SU-DHL-6 (cell line): ENCODE results near the gene RNF212.

Experiments used
- H2AFZ ChIP-seq: fragments of 200-600 bp; sonication (generic); 2 replicates; pipeline ENCODE4 v1.6.1; 2014; ENCODE audit warnings: low read depth, mild to moderate bottlenecking, moderate library complexity, mixed read lengths, antibody characterized with exemption, low read length; ENCODE audit not compliant: severe bottlenecking
- H3F3A ChIP-seq: fragments of 200-600 bp; shearing (Covaris generic); 2 replicates; pipeline ENCODE4 v1.6.0; 2016; ENCODE audit warnings: antibody characterized with exemption, mild to moderate bottlenecking; ENCODE audit not compliant: insufficient read depth
- H3K27ac ChIP-seq: fragments of 200-600 bp; sonication (generic); 2 replicates; pipeline ENCODE4 v1.5.1; 2016; ENCODE audit warnings: low read depth, mild to moderate bottlenecking, low read length, moderate library complexity, mixed read lengths
- H3K27me3 ChIP-seq: fragments of 200-600 bp; sonication (generic), shearing (Covaris generic); 2 replicates; pipeline ENCODE4 v1.6.0; 2014; ENCODE audit warnings: mild to moderate bottlenecking, low read length
- H3K36me3 ChIP-seq: fragments of 200-600 bp; sonication (generic); 2 replicates; pipeline ENCODE4 v1.6.1; 2014; ENCODE audit warnings: mild to moderate bottlenecking, low read length, mixed read lengths
- H3K4me2 ChIP-seq: fragments of 300-600, 200-600 bp; shearing (Covaris generic), sonication (generic); 2 replicates; pipeline ENCODE4 v1.6.0; 2014; ENCODE audit warnings: low read length, low read depth, mild to moderate bottlenecking; ENCODE audit not compliant: poor library complexity, severe bottlenecking
- H3K4me3 ChIP-seq: fragments of 200-600 bp; sonication (generic); 2 replicates; pipeline ENCODE4 v1.5.1; 2014; ENCODE audit warnings: antibody characterized with exemption, low read length, mild to moderate bottlenecking, mixed read lengths; ENCODE audit not compliant: insufficient read depth, poor library complexity, severe bottlenecking
- H3K79me2 ChIP-seq: fragments of 200-600 bp; sonication (generic); 2 replicates; pipeline ENCODE4 v1.6.1; 2014; ENCODE audit warnings: mild to moderate bottlenecking, low read length, moderate library complexity; ENCODE audit not compliant: insufficient read depth
- H3K9ac ChIP-seq: fragments of 200-600 bp; sonication (generic); 2 replicates; pipeline ENCODE4 v1.7.0; 2014; ENCODE audit warnings: mild to moderate bottlenecking, low read length
- H3K9me2 ChIP-seq: fragments of 200-600 bp; sonication (generic); replicated peaks from 2 replicates; pipeline ENCODE4 v1.6.1; 2014; ENCODE audit warnings: low read length; ENCODE audit not compliant: insufficient read depth
- H3K9me3 ChIP-seq: fragments of 200-600 bp; sonication (generic); 2 replicates; pipeline ENCODE4 v1.6.1; 2014; ENCODE audit warnings: low read length, mixed read lengths; ENCODE audit not compliant: insufficient read depth
- H4K20me1 ChIP-seq: fragments of 200-600 bp; sonication (generic); 2 replicates; pipeline ENCODE4 v1.6.1; 2014; ENCODE audit warnings: low read depth, mild to moderate bottlenecking, antibody characterized with exemption, low read length, moderate library complexity, mixed read lengths
- EZH2phosphoT487 ChIP-seq: fragments of 200-600 bp; sonication (generic), shearing (Covaris generic); conservative IDR thresholded peaks from 2 replicates; pipeline ENCODE4 v1.6.1; 2018; ENCODE audit warnings: mild to moderate bottlenecking, antibody characterized with exemption, low read length, moderate library complexity, mixed read lengths
- TF ChIP-seq, protein P1 (sequence below): fragments of 200-600 bp; sonication (generic); IDR thresholded peaks from one replicate; pipeline ENCODE4 v1.5.1; 2017; ENCODE audit warnings: antibody characterized with exemption, mild to moderate bottlenecking, low read length, moderate library complexity; ENCODE audit not compliant: insufficient read depth, poor library complexity, severe bottlenecking

Gene RNF212

DNA sequence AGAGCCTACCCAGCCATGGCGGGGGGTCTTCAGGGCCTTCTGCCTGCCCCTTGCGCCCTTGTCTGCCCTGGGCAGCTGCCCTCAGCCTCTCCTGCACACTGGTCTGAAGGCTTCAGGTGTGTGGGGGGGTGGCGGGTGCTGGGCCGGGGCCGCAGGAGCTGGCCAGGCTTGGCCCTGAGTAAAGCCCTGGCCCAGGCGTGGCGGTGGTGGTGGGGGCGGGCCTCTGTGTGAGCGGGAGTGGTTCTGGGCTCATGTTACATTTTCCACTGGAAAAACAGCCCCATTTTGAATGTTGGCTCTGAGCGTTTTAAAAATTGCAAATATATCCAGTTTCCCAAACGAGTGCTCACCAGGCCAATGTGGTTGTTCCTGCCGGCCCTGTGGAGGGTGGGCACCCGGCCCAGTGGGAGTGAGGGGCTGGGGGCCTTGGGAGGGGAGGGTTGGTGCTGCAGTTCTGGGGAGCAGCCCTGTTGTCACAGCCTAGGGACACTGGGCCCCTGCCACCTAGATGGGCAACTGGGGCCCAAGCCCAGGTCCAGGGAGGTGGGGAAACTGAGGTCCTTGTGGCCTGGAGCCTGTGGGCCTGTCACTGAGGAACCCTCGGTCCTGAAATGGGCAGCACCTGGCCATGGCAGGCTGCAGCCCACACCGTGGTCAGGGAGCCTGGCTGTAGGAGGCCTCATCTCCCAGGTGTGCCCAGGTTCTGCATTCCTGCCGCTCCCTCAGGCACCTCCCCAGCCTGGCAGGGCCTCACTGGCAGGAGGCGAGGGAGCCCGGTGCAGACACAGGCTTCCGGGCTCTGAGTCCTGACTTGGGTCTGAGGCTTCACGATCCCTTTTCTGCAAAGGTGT lies 73.6 kb downstream of the RNF212 start:
- Histone ChIP-seq H3K4me2 (no peak overlapping the region), H4K20me1 (no peaks in the 10 kb centered on the region), H3K9ac (no peak overlapping the region), H3K27ac (no peak overlapping the region), H3K9me2 (no peaks in the 10 kb centered on the region), H3K36me3 (no peaks in the 10 kb centered on the region), H3K9me3 (no peaks in the 10 kb centered on the region), H2AFZ (no peak overlapping the region), H3K27me3 (no peaks in the 10 kb centered on the region), H3F3A (no peaks in the 10 kb centered on the region), H3K79me2 (no peaks in the 10 kb centered on the region), H3K4me3 (no peak overlapping the region)
- TF ChIP-seq, protein P1, sequence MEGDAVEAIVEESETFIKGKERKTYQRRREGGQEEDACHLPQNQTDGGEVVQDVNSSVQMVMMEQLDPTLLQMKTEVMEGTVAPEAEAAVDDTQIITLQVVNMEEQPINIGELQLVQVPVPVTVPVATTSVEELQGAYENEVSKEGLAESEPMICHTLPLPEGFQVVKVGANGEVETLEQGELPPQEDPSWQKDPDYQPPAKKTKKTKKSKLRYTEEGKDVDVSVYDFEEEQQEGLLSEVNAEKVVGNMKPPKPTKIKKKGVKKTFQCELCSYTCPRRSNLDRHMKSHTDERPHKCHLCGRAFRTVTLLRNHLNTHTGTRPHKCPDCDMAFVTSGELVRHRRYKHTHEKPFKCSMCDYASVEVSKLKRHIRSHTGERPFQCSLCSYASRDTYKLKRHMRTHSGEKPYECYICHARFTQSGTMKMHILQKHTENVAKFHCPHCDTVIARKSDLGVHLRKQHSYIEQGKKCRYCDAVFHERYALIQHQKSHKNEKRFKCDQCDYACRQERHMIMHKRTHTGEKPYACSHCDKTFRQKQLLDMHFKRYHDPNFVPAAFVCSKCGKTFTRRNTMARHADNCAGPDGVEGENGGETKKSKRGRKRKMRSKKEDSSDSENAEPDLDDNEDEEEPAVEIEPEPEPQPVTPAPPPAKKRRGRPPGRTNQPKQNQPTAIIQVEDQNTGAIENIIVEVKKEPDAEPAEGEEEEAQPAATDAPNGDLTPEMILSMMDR, result no peak
- no peak for TF ChIP-seq EZH2phosphoT487

DNA sequence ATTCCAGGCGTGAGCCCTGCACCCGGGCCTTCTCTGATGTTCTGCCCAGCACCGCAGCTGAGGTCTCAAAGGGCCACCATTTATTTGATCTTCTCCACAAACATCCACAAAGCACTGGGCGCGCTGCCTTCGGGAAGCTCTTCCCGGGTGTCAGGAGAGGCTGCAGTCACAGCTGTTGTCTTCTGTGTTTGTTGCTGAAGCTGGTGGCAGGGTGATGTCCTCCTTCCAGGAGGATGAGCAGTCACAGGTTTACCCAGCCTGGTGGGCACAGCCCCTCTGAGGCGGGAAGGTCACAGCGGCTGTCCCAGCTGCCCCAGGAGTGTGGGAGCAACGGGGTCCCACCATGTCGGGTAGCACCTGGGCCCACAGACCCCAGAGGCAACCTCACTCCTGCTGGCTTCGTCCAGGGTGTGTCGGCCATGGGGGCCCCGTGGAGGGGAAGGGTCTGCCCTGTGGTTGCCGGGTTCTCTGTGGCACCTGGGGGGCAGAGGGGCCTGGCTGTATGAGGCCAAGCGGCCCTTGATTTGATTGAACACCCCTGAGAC lies 74.3 kb downstream of the RNF212 start:
- Histone ChIP-seq H2AFZ (no peak overlapping the region), H3K4me3 (no peak overlapping the region), H3K9ac (no peak overlapping the region), H3K4me2 (no peak overlapping the region), H3K36me3 (no peaks in the 10 kb centered on the region), H4K20me1 (no peaks in the 10 kb centered on the region), H3F3A (no peaks in the 10 kb centered on the region), H3K27ac (no peak overlapping the region), H3K79me2 (no peaks in the 10 kb centered on the region), H3K9me2 (no peaks in the 10 kb centered on the region), H3K27me3 (no peaks in the 10 kb centered on the region), H3K9me3 (no peaks in the 10 kb centered on the region)
- TF ChIP-seq, protein P1, result no peak
- TF ChIP-seq EZH2phosphoT487, result no peak

DNA sequence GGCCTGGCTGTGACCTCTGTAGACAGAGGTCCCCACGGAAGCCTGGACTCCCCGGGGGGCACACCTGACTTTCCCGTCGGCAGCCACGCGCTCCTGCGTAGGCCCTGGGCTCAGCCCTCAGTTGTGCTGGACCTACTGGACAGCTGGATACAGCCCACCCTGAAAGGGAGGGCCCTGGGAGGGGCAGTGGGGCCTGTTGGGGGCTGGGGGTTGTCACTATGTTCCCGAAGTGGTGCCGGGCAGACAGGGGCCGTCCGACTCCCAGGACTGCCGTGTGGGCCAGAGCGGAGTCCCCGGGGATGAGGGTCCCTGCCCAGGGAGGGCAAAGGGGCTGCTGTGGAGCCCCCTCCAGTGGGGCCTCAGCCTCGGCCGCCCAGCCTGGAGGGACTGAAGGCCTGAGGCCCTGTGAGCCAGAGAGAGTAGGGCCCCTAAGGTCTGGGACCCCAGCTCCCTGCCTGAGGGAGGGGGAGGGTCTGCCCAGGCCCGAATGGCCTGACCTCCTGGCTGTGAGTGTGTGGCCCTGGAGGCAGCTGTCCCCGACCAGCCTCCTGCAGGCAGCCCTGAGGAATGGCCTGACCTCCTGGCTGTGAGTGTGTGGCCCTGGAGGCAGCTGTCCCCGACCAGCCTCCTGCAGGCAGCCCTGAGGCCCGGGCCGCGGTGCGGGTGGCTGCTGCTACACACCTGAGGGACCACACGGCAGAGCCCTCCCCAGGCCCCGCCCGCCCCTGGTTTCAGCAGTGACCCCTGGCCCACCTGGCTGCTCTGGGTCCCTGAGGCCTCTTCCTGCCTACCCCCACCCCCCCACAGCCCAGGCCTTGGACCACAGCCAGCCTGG lies 76.2 kb downstream of the RNF212 start:
- Histone ChIP-seq H3K9me3 (no peaks in the 10 kb centered on the region), H3K9me2 (no peaks in the 10 kb centered on the region), H3K9ac (no peak overlapping the region), H3F3A (no peaks in the 10 kb centered on the region), H2AFZ (no peak overlapping the region), H3K4me2 (no peak overlapping the region), H3K27me3 (no peaks in the 10 kb centered on the region), H4K20me1 (no peaks in the 10 kb centered on the region), H3K27ac (no peak overlapping the region), H3K36me3 (no peaks in the 10 kb centered on the region), H3K4me3 (no peak overlapping the region), H3K79me2 (no peaks in the 10 kb centered on the region)
- TF ChIP-seq EZH2phosphoT487, result no peak
- TF ChIP-seq, protein P1, result no peak
